B cell (primary cell): ENCODE measurements around the gene ATP8A2. TPM values are rescaled to one million over a fixed set of nuclear protein-coding genes. Genes with fewer than 3 reads are reported as not detected.
A peak's percentile ranks its signal among the peaks of the same experiment; 100 is the strongest.

ENCODE experiments used
- ATAC-seq: fragments of 200-7000 bp; cut with Tn5 transposase; one replicate; pipeline ENCODE4 v1.10.0; 2021; ENCODE audit warnings: low read depth, mild to moderate bottlenecking, moderate number of reproducible peaks, moderate library complexity
- CTCF ChIA-PET: fragments of 350-600 bp; sonication (Branson Sonifier 250); formaldehyde crosslinking; loops from one replicate; lab custom pipeline; 2021; ENCODE audit warnings: antibody characterized with exemption, inconsistent platforms; lab: Charles Lee
- POLR2A ChIA-PET: fragments of 350-600 bp; sonication (Branson Sonifier 250); formaldehyde crosslinking; loops from one replicate; lab custom pipeline; 2021; ENCODE audit warnings: antibody characterized with exemption; lab: Charles Lee
- DNase-seq: peaks from one replicate; pipeline ENCODE4 v3.0.0; 2013
- H2AFZ ChIP-seq: 2 replicates; pipeline ENCODE4 v1.6.1; 2012; ENCODE audit warnings: mild to moderate bottlenecking, low read depth, low read length; ENCODE audit not compliant: insufficient read depth, poor library complexity, severe bottlenecking
- H3K27ac ChIP-seq, 2 donors: 1 replicate in 1 of 2; 2 replicates in 1 of 2; pipeline ENCODE4 v1.5.1; 2012 to 2013; ENCODE audit warnings: low read length in 2 of 2, mild to moderate bottlenecking in 2 of 2, moderate library complexity in 1 of 2
- H3K27me3 ChIP-seq, 4 experiments: fragments of 200-600 bp in 1 of 4; sonication (generic) in 1 of 4; replicated peaks in 1 of 4; 1 replicate in 2 of 4; 2 replicates in 2 of 4; pipeline versions ENCODE4 v1.6.1 to v1.7.0; 2013 to 2016; ENCODE audit warnings: low read length in 3 of 4, mild to moderate bottlenecking in 2 of 4, mixed read lengths in 1 of 4, moderate library complexity in 1 of 4; ENCODE audit not compliant: insufficient read depth in 4 of 4, control insufficient read depth in 3 of 4; ENCODE audit errors: control extremely low read depth in 1 of 4
- H3K36me3 ChIP-seq, 2 experiments: replicated peaks in 1 of 2; 1 replicate in 1 of 2; 2 replicates in 1 of 2; pipeline versions ENCODE4 v1.6.1 to v1.7.1; 2013; ENCODE audit warnings: low read length in 1 of 2; ENCODE audit not compliant: insufficient read depth in 2 of 2, control insufficient read depth in 1 of 2; ENCODE audit errors: control extremely low read depth in 1 of 2, extremely low read depth in 1 of 2
- H3K4me1 ChIP-seq, 2 donors: fragments of 200-600 bp in 1 of 2; sonication (generic) in 1 of 2; 1 replicate in 1 of 2; 2 replicates in 1 of 2; pipeline versions ENCODE4 v1.5.1 to v1.6.1; 2013 to 2017; ENCODE audit warnings: low read length in 2 of 2; ENCODE audit not compliant: control insufficient read depth in 2 of 2, insufficient read depth in 2 of 2
- H3K4me2 ChIP-seq: replicated peaks from 2 replicates; pipeline ENCODE3; 2012; ENCODE audit warnings: mild to moderate bottlenecking, low read depth, low read length; ENCODE audit not compliant: poor library complexity, severe bottlenecking
- H3K4me3 ChIP-seq, 5 experiments: fragments of 200-600 bp in 1 of 5; sonication (generic) in 1 of 5; 1 replicate in 3 of 5; 2 replicates in 2 of 5; pipeline versions ENCODE4 v1.5.1 to v1.7.0; 2011 to 2016; ENCODE audit warnings: low read length in 4 of 5, mild to moderate bottlenecking in 4 of 5, low read depth in 2 of 5, control low read depth in 1 of 5, moderate library complexity in 1 of 5; ENCODE audit not compliant: insufficient read depth in 1 of 5; ENCODE audit errors: control extremely low read depth in 1 of 5, extremely low read depth in 1 of 5
- H3K79me2 ChIP-seq: fragments of 200-600 bp; sonication (generic); one replicate; pipeline ENCODE4 v1.6.0; 2016; ENCODE audit warnings: low read length; ENCODE audit not compliant: control insufficient read depth, insufficient read depth
- H3K9ac ChIP-seq: fragments of 200-600 bp; sonication (generic); 2 replicates; pipeline ENCODE4 v1.6.1; 2017; ENCODE audit warnings: mild to moderate bottlenecking, low read length, moderate library complexity
- H3K9me3 ChIP-seq, 3 donors: one replicate each; pipeline versions ENCODE4 v1.6.1 to v1.7.1; 2013; ENCODE audit warnings: low read length in 2 of 3; ENCODE audit not compliant: control insufficient read depth in 2 of 3, insufficient read depth in 1 of 3; ENCODE audit errors: control extremely low read depth in 1 of 3
- H4K20me1 ChIP-seq: 2 replicates; pipeline ENCODE4 v1.6.0; 2012; ENCODE audit warnings: mild to moderate bottlenecking, low read length; ENCODE audit not compliant: insufficient read depth, control insufficient read depth, poor library complexity, severe bottlenecking
- H3K27ac Mint-ChIP-seq: one replicate; pipeline ENCODE4 v1.8.0; 2021; ENCODE audit warnings: mixed read lengths
- H3K27me3 Mint-ChIP-seq: one replicate; pipeline ENCODE4 v1.8.0; 2021; ENCODE audit warnings: mixed read lengths
- H3K4me1 Mint-ChIP-seq: one replicate; pipeline ENCODE4 v1.8.0; 2021; ENCODE audit warnings: mixed read lengths
- H3K4me3 Mint-ChIP-seq: one replicate; pipeline ENCODE4 v1.8.0; 2021; ENCODE audit warnings: mixed read lengths
- H3K9me3 Mint-ChIP-seq: one replicate; pipeline ENCODE4 v1.8.0; 2022; ENCODE audit warnings: mixed read lengths; ENCODE audit not compliant: insufficient read depth
- EZH2 ChIP-seq: IDR thresholded peaks from 2 replicates; pipeline ENCODE4 v1.6.1; 2012; ENCODE audit warnings: borderline replicate concordance, low read depth, mild to moderate bottlenecking, moderate library complexity, low read length; ENCODE audit not compliant: insufficient read depth, poor library complexity, severe bottlenecking
- WGBS: methylation state at CpG from one replicate; pipeline ENCODE4 v1.1.5; 2013; ENCODE audit warnings: missing lambda C conversion rate; ENCODE audit not compliant: insufficient coverage; 5-methylcytosine and 5-hydroxymethylcytosine counted together
- intact Hi-C: fragments of 100-400 bp; cut with micrococcal nuclease; formaldehyde crosslinking; loops from one replicate; pipeline ENCODE4 v1.10.0; 2022
- polyA plus RNA-seq: library from polyadenylated mRNA; depleted of rRNA; stranded (reverse); fragments of >200 nt; gene quantifications from 2 replicates; pipeline ENCODE4 v1.2.3, GENCODE V29; 2012
- total RNA-seq, 2 donors: library from RNA; stranded (reverse); fragments of 120-200 nt in 1 of 2; gene quantifications; 1 replicate in 1 of 2; 2 replicates in 1 of 2; pipeline versions ENCODE4 v1.2.3 to v1.2.4, GENCODE V29; 2013 to 2022
- TF ChIP-seq, protein P1 (sequence below): fragments of 200-600 bp; IDR thresholded peaks from one replicate; pipeline ENCODE4 v1.8.0; 2022; ENCODE audit warnings: antibody characterized with exemption, mild to moderate bottlenecking

The ATP8A2 gene
- total and polyA plus RNA-seq, 2 donors (not counting 1 experiment from before 2014, with no cell fraction given) = not detected

DNA sequence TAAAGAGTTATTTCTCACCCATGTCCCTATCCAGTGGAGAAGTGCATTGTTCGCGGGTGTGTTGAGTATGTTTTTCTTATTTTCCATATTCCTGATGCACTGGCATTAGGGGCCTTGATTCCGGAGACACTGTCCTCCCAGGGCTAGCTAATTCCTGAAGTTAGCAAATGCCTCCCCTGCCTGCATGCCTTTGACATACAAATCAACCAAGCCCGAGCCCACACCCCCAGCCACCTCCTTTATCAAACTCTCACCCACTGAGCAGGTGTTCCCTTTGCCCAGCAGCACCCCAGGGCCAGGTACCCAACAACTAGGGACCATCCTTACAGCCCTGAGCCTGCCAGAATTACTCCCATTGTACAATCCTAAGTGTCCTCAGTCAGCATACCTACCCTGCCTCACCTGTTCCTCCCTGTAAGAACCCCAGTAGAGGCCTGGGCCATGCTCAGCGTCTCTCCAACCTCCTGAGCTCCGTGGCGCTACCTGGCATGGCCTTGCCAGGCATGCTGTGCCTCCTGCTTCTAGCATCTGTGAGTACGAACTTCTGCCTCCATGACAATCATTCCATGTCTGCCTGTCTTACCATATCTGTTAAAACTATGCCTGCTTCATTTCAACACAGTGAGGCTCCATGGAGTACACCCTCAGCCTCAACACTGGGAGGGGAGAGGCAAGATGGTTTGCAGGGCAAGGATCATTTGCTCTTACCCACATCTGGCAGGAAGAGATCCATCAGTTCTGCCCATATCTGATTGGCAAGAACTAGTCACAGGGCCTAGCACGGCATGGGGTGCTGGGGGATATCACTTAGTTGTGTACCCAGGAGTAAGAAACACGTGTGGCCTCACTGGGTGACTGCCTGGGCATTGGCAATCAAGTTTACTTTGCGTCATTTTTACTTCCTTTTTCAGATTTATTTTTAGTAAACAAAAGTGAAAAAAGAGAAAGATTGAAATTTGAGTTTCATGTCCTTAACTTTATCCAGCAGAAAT lies 476.2 kb downstream of the ATP8A2 start:
- H3K27ac Mint-ChIP-seq = peak overlapping the region; percentile 16
- Histone ChIP-seq H4K20me1 (no peaks in the 10 kb centered on the region), H3K4me3 (no peak overlapping the region), H3K36me3 (no peaks in the 10 kb centered on the region), H3K27ac (no peak overlapping the region), H3K79me2 (no peaks in the 10 kb centered on the region), H3K9ac (no peak overlapping the region), H2AFZ (no peak overlapping the region), H3K4me1 (peaks cover 9 to 26% of the 10 kb centered on the region in 2 donors), H3K4me2 (no peak overlapping the region), H3K9me3 (peaks cover 0 to 8% (median 0%) of the 10 kb centered on the region in 3 donors), H3K27me3 (peaks cover 0 to 2% (median 0%) of the 10 kb centered on the region in 4 experiments)
- TF ChIP-seq EZH2 = no peak
- TF ChIP-seq, protein P1, sequence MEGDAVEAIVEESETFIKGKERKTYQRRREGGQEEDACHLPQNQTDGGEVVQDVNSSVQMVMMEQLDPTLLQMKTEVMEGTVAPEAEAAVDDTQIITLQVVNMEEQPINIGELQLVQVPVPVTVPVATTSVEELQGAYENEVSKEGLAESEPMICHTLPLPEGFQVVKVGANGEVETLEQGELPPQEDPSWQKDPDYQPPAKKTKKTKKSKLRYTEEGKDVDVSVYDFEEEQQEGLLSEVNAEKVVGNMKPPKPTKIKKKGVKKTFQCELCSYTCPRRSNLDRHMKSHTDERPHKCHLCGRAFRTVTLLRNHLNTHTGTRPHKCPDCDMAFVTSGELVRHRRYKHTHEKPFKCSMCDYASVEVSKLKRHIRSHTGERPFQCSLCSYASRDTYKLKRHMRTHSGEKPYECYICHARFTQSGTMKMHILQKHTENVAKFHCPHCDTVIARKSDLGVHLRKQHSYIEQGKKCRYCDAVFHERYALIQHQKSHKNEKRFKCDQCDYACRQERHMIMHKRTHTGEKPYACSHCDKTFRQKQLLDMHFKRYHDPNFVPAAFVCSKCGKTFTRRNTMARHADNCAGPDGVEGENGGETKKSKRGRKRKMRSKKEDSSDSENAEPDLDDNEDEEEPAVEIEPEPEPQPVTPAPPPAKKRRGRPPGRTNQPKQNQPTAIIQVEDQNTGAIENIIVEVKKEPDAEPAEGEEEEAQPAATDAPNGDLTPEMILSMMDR = no peak
- intact Hi-C loops = no loop called here
- ChIA-PET POLR2A (no interaction called here), CTCF (no interaction called here)
- H3K4me3 Mint-ChIP-seq = peak overlapping the region; percentile 5
- WGBS = 77% methylated on average over 6 of the region's 11 CpGs
- no peaks in the 10 kb centered on the region for H3K27me3 Mint-ChIP-seq
- peaks cover 31% of the 10 kb centered on the region for H3K4me1 Mint-ChIP-seq
- DNase-seq (peak; percentile 43), ATAC-seq (peak; percentile 31)
- H3K9me3 Mint-ChIP-seq = no peaks in the 10 kb centered on the region
